H9 (cell line): Measurements from ENCODE around the gene CCDC178. TPM values are rescaled to one million over a fixed set of nuclear protein-coding genes. Genes with fewer than 3 reads are reported as not detected.

ENCODE experiments used
- DNase-seq: peaks from one replicate; pipeline ENCODE4 v3.0.0-alpha.2; 2017
- H2AFZ ChIP-seq: one replicate; pipeline ENCODE4 v1.6.1; 2013; ENCODE audit warnings: mild to moderate bottlenecking, low read length, control low read depth, moderate library complexity
- H2AK5ac ChIP-seq: 2 replicates; pipeline ENCODE4 v1.6.1; 2013; ENCODE audit warnings: low read length, control low read depth, mixed read lengths; ENCODE audit not compliant: insufficient read length
- H2BK120ac ChIP-seq: one replicate; pipeline ENCODE4 v1.6.1; 2013; ENCODE audit warnings: low read depth, mild to moderate bottlenecking, low read length, control low read depth, inconsistent platforms; ENCODE audit not compliant: poor library complexity, severe bottlenecking
- H2BK12ac ChIP-seq: 2 replicates; pipeline ENCODE4 v1.6.1; 2013; ENCODE audit warnings: low read length, control low read depth, mixed read lengths, low read depth; ENCODE audit not compliant: insufficient read length
- H2BK15ac ChIP-seq: 2 replicates; pipeline ENCODE4 v1.6.1; 2013; ENCODE audit warnings: low read depth, low read length, control low read depth
- H2BK20ac ChIP-seq: one replicate; pipeline ENCODE4 v1.6.1; 2013; ENCODE audit warnings: low read depth, mild to moderate bottlenecking, low read length, control low read depth, inconsistent platforms; ENCODE audit not compliant: poor library complexity, severe bottlenecking
- H2BK5ac ChIP-seq: 2 replicates; pipeline ENCODE4 v1.6.1; 2013; ENCODE audit warnings: low read length, control low read depth, mixed read lengths; ENCODE audit not compliant: insufficient read length
- H3K14ac ChIP-seq: 2 replicates; pipeline ENCODE4 v1.6.1; 2013; ENCODE audit warnings: low read length, control low read depth; ENCODE audit not compliant: insufficient read depth
- H3K18ac ChIP-seq: 2 replicates; pipeline ENCODE4 v1.6.1; 2013; ENCODE audit warnings: low read depth, mild to moderate bottlenecking, mixed read lengths, low read length, control low read depth; ENCODE audit not compliant: insufficient read length
- H3K23ac ChIP-seq: 2 replicates; pipeline ENCODE4 v1.6.1; 2013; ENCODE audit warnings: low read length, control low read depth, mixed read lengths, low read depth; ENCODE audit not compliant: insufficient read length
- H3K23me2 ChIP-seq: 2 replicates; pipeline ENCODE4 v1.6.1; 2013; ENCODE audit warnings: low read depth, mild to moderate bottlenecking, mixed read lengths, low read length, control low read depth; ENCODE audit not compliant: insufficient read length, poor library complexity, severe bottlenecking
- H3K27ac ChIP-seq: 2 replicates; pipeline ENCODE4 v1.5.1; 2013; ENCODE audit warnings: low read length, control low read depth, mixed read lengths, low read depth; ENCODE audit not compliant: insufficient read length
- H3K27me3 ChIP-seq: 2 replicates; pipeline ENCODE4 v1.6.1; 2013; ENCODE audit warnings: low read length, control low read depth, inconsistent platforms; ENCODE audit not compliant: insufficient read depth
- H3K4ac ChIP-seq: 2 replicates; pipeline ENCODE4 v1.6.1; 2013; ENCODE audit warnings: low read depth, mild to moderate bottlenecking, control low read depth, inconsistent platforms, low read length, moderate library complexity
- H3K4me1 ChIP-seq: 2 replicates; pipeline ENCODE4 v1.6.1; 2013; ENCODE audit warnings: low read length, control low read depth, inconsistent platforms; ENCODE audit not compliant: insufficient read depth
- H3K4me2 ChIP-seq: 2 replicates; pipeline ENCODE4 v1.6.1; 2013; ENCODE audit warnings: low read length, control low read depth, mixed read lengths; ENCODE audit not compliant: insufficient read length, insufficient read depth
- H3K56ac ChIP-seq: 2 replicates; pipeline ENCODE4 v1.6.1; 2013; ENCODE audit warnings: low read depth, mild to moderate bottlenecking, mixed read lengths, low read length, control low read depth; ENCODE audit not compliant: insufficient read length
- H3K79me1 ChIP-seq: 2 replicates; pipeline ENCODE4 v1.6.1; 2013; ENCODE audit warnings: low read depth, mild to moderate bottlenecking, moderate library complexity, low read length, control low read depth, inconsistent platforms; ENCODE audit not compliant: insufficient read depth, poor library complexity, severe bottlenecking
- H3K79me2 ChIP-seq: 2 replicates; pipeline ENCODE4 v1.6.1; 2013; ENCODE audit warnings: low read length, control low read depth, inconsistent platforms; ENCODE audit not compliant: insufficient read depth
- H3K9ac ChIP-seq: 2 replicates; pipeline ENCODE4 v1.6.1; 2013; ENCODE audit warnings: low read length, control low read depth, mixed read lengths; ENCODE audit not compliant: insufficient read length; ENCODE audit errors: extremely low read depth
- H3K9me3 ChIP-seq: one replicate; pipeline ENCODE4 v1.6.1; 2013; ENCODE audit warnings: low read depth, low read length, inconsistent platforms; ENCODE audit not compliant: control insufficient read depth
- H3T11ph ChIP-seq: one replicate; pipeline ENCODE4 v1.6.1; 2013; ENCODE audit warnings: mild to moderate bottlenecking, low read length, control low read depth, inconsistent platforms
- H4K20me1 ChIP-seq: one replicate; pipeline ENCODE4 v1.6.1; 2013; ENCODE audit not compliant: control insufficient read depth, insufficient read length, insufficient read depth
- H4K5ac ChIP-seq: 2 replicates; pipeline ENCODE4 v1.6.1; 2013; ENCODE audit warnings: low read depth, mild to moderate bottlenecking, mixed read lengths, low read length, control low read depth; ENCODE audit not compliant: insufficient read length
- H4K8ac ChIP-seq: replicated peaks from 2 replicates; pipeline ENCODE4 v1.6.1; 2013; ENCODE audit warnings: low read length, control low read depth, mixed read lengths, low read depth; ENCODE audit not compliant: insufficient read length
- H4K91ac ChIP-seq: 2 replicates; pipeline ENCODE4 v1.6.1; 2013; ENCODE audit warnings: low read depth, mild to moderate bottlenecking, moderate library complexity, mixed read lengths, low read length, control low read depth; ENCODE audit not compliant: insufficient read length
- H3K27ac Mint-ChIP-seq, 3 experiments: 2 replicates in 2 of 3; 3 replicates in 1 of 3; pipeline ENCODE4 v1.8.0; 2020 to 2021; ENCODE audit warnings: mixed read lengths in 3 of 3, mild to moderate bottlenecking in 1 of 3, moderate library complexity in 1 of 3
- H3K27me3 Mint-ChIP-seq: 2 replicates; pipeline ENCODE4 v1.8.0; 2021; ENCODE audit warnings: low read depth, mild to moderate bottlenecking, moderate library complexity, mixed read lengths
- H3K36me3 Mint-ChIP-seq, 3 experiments: 2 replicates in 2 of 3; 3 replicates in 1 of 3; pipeline ENCODE4 v1.8.0; 2020 to 2021; ENCODE audit warnings: low read depth in 3 of 3, mixed read lengths in 3 of 3; ENCODE audit not compliant: insufficient read depth in 1 of 3
- H3K4me1 Mint-ChIP-seq, 2 experiments: 2 replicates each; pipeline ENCODE4 v1.8.0; 2020; ENCODE audit warnings: mixed read lengths in 2 of 2
- H3K4me3 Mint-ChIP-seq, 2 experiments: 2 replicates in 1 of 2; 3 replicates in 1 of 2; pipeline ENCODE4 v1.8.0; 2020 to 2021; ENCODE audit warnings: mild to moderate bottlenecking in 2 of 2, mixed read lengths in 2 of 2, moderate library complexity in 1 of 2
- H3K9me3 Mint-ChIP-seq, 2 experiments: 2 replicates in 1 of 2; 3 replicates in 1 of 2; pipeline ENCODE4 v1.8.0; 2020; ENCODE audit warnings: mild to moderate bottlenecking in 2 of 2, mixed read lengths in 2 of 2, moderate library complexity in 1 of 2
- WGBS: extraction: QIAGEN DNeasy Blood & Tissue Kit; methylation state at CpG from one replicate; pipeline ENCODE4 v1.1.7; 2013; ENCODE audit warnings: missing lambda C conversion rate, low lambda C conversion rate, mixed read lengths; ENCODE audit not compliant: insufficient read length; ENCODE audit errors: extremely low coverage; 5-methylcytosine and 5-hydroxymethylcytosine counted together
- total RNA-seq: library from RNA; stranded (reverse); gene quantifications from 2 replicates; pipeline ENCODE4 v1.2.1, GENCODE V29; 2021
- TF ChIP-seq, protein P1 (sequence below): fragments of 200-600 bp; sonication (generic); conservative IDR thresholded peaks from 3 replicates; pipeline ENCODE4 v1.8.0; 2021; ENCODE audit warnings: antibody characterized with exemption, mild to moderate bottlenecking

The CCDC178 gene
- total RNA-seq, 1 experiment from 2014 or later, result not detected

DNA sequence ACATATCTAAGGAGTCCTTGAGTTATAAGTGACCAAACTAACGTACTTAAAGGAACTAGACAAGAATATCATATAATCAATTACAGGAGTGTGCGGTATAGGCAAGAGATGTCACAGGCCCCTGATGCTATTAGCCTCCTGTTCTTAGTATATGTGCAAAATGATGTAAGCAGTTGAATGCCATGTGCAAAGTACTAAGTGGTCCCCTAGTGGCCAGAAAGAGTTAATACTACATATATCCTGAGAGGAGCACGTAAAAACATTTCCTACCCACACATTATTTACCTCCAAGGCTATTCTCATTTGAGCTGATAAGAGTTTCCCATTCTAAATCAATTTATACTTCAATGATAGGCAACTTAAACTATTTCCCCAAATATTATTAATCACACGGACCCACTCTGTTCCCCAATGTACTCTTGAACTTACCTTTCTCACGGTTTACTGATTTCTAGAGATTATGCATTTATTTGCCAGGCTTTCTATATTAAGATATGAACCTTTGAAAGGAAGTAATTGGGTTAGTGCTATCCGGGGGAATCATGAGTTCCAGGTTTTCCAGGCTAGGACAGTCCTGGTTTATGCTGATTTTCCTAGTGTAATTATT is 509.7 kb downstream of the CCDC178 start:
- no peak for DNase-seq
- Histone ChIP-seq H2BK5ac (no peak overlapping the region), H4K8ac (no peak overlapping the region), H3K4ac (no peak overlapping the region), H3K23me2 (no peaks in the 10 kb centered on the region), H3K27ac (no peak overlapping the region), H2BK12ac (no peak overlapping the region), H3K56ac (no peak overlapping the region), H2BK20ac (no peak overlapping the region), H3K14ac (no peak overlapping the region), H3K9ac (no peak overlapping the region), H2BK120ac (no peak overlapping the region), H3K23ac (no peak overlapping the region), H2BK15ac (no peak overlapping the region), H3K18ac (no peak overlapping the region), H2AFZ (no peak overlapping the region), H2AK5ac (no peak overlapping the region), H3K79me2 (no peaks in the 10 kb centered on the region), H4K20me1 (no peaks in the 10 kb centered on the region), H3K4me1 (no peaks in the 10 kb centered on the region), H4K5ac (no peak overlapping the region), H3T11ph (no peak overlapping the region), H3K4me2 (no peak overlapping the region), H3K9me3 (no peaks in the 10 kb centered on the region), H3K79me1 (no peaks in the 10 kb centered on the region), H4K91ac (no peak overlapping the region), H3K27me3 (no peaks in the 10 kb centered on the region)
- H3K27ac Mint-ChIP-seq, result peak overlapping the region in 1 of 3 experiments; percentile 26; a peak in 1 of 7 replicates
- peaks cover 2 to 26% (median 10%) of the 10 kb centered on the region in 3 experiments; a peak in 6 of 7 replicates for H3K36me3 Mint-ChIP-seq
- peaks cover 0 to 15% of the 10 kb centered on the region in 2 experiments; a peak in 2 of 4 replicates for H3K4me1 Mint-ChIP-seq
- no peak overlapping the region for H3K4me3 Mint-ChIP-seq
- H3K27me3 Mint-ChIP-seq, result no peaks in the 10 kb centered on the region
- WGBS, result no CpG with 5 or more reads among the region's 6 CpGs
- H3K9me3 Mint-ChIP-seq, result peaks cover 14 to 23% of the 10 kb centered on the region in 2 experiments
- TF ChIP-seq, protein P1, sequence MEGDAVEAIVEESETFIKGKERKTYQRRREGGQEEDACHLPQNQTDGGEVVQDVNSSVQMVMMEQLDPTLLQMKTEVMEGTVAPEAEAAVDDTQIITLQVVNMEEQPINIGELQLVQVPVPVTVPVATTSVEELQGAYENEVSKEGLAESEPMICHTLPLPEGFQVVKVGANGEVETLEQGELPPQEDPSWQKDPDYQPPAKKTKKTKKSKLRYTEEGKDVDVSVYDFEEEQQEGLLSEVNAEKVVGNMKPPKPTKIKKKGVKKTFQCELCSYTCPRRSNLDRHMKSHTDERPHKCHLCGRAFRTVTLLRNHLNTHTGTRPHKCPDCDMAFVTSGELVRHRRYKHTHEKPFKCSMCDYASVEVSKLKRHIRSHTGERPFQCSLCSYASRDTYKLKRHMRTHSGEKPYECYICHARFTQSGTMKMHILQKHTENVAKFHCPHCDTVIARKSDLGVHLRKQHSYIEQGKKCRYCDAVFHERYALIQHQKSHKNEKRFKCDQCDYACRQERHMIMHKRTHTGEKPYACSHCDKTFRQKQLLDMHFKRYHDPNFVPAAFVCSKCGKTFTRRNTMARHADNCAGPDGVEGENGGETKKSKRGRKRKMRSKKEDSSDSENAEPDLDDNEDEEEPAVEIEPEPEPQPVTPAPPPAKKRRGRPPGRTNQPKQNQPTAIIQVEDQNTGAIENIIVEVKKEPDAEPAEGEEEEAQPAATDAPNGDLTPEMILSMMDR, result peak; percentile 81
